SIG-M5 treated with dmso at 0.1 percent for 504 hours (cell line): ENCODE results near the gene PID1.
"Not testable (repeated sequence)": the region's sequence is repeated elsewhere in the genome, so short reads cannot be mapped to it uniquely, and the experiment has no call there.

Experiments used
- DNase-seq: peaks from one replicate; lab custom pipeline; 2025; ENCODE audit not compliant: unreplicated experiment; lab: John Stamatoyannopoulos, UW

The PID1 gene

GRCh38 chr2:229220254-229220653 lies 50.8 kb downstream of the PID1 start:
- DNase-seq, result no peak

GRCh38 chr2:229218329-229218921 lies 52.7 kb downstream of the PID1 start:
- no peak for DNase-seq

- DNase-seq, result no peak
Measured at GRCh38 chr2:229212241-229212640, 58.8 kb downstream of the PID1 start.

GRCh38 chr2:229210641-229211040 lies 60.4 kb downstream of the PID1 start:
- no peak for DNase-seq

GRCh38 chr2:229206548-229206947 lies 64.5 kb downstream of the PID1 start:
- no peak for DNase-seq

- no peak for DNase-seq
Measured at GRCh38 chr2:229205704-229206103, 65.4 kb downstream of the PID1 start.

GRCh38 chr2:229202646-229203045 lies 68.4 kb downstream of the PID1 start:
- no peak for DNase-seq

- no peak for DNase-seq
Measured at GRCh38 chr2:229201521-229201920, 69.6 kb downstream of the PID1 start.

GRCh38 chr2:229199267-229199666 lies 71.8 kb downstream of the PID1 start:
- DNase-seq, result no peak

GRCh38 chr2:229196448-229196847 lies 74.6 kb downstream of the PID1 start:
- DNase-seq, result no peak

- no peak for DNase-seq
Measured at GRCh38 chr2:229195346-229195947, 75.6 kb downstream of the PID1 start.

- DNase-seq, result no peak
Measured at GRCh38 chr2:229193281-229193680, 77.8 kb downstream of the PID1 start.

- DNase-seq, result no peak
Measured at GRCh38 chr2:229191413-229191812, 79.7 kb downstream of the PID1 start.

GRCh38 chr2:229187123-229187522 lies 84.0 kb downstream of the PID1 start:
- DNase-seq, result not testable (repeated sequence)

- DNase-seq, result no peak
Measured at GRCh38 chr2:229181641-229182040, 89.4 kb downstream of the PID1 start.

- no peak for DNase-seq
Measured at GRCh38 chr2:229180658-229181057, 90.4 kb downstream of the PID1 start.

- DNase-seq, result no peak
Measured at GRCh38 chr2:229179628-229180027, 91.5 kb downstream of the PID1 start.

- DNase-seq, result no peak
Measured at GRCh38 chr2:229178706-229179105, 92.4 kb downstream of the PID1 start.

- no peak for DNase-seq
Measured at GRCh38 chr2:229178117-229178516, 93.0 kb downstream of the PID1 start.

- DNase-seq, result no peak
Measured at GRCh38 chr2:229176136-229176535, 95.0 kb downstream of the PID1 start.

- DNase-seq, result no peak
Measured at GRCh38 chr2:229175497-229175863, 95.6 kb downstream of the PID1 start.

GRCh38 chr2:229174794-229175496 lies 96.1 kb downstream of the PID1 start:
- no peak for DNase-seq
